Vagina (tissue), 2 donors: Measurements from ENCODE around the gene PPP1R15B.

Experiments used
- POLR2A ChIP-seq, 2 donors: fragments of 450-650 bp; IDR thresholded peaks; one replicate each; pipeline ENCODE4 v1.6.1; 2017; ENCODE audit warnings: antibody characterized with exemption in 2 of 2, mild to moderate bottlenecking in 2 of 2, moderate library complexity in 2 of 2
- POLR2AphosphoS5 ChIP-seq, 2 donors: sonication (generic); formaldehyde crosslinking; IDR thresholded peaks; one replicate each; pipeline ENCODE4 v1.9.0; 2017; ENCODE audit warnings: antibody characterized with exemption in 2 of 2, mild to moderate bottlenecking in 2 of 2, low read depth in 1 of 2; ENCODE audit not compliant: insufficient read depth in 1 of 2
- TF ChIP-seq, protein P1 (sequence below), 3 experiments: fragments of 450-650 bp in 2 of 3; fragments of 200-600 bp in 1 of 3; sonication (generic) in 1 of 3; IDR thresholded peaks; one replicate each; pipeline ENCODE4 v1.5.1; 2017 to 2019; ENCODE audit warnings: antibody characterized with exemption in 3 of 3, mild to moderate bottlenecking in 2 of 3, moderate library complexity in 2 of 3

DNA sequence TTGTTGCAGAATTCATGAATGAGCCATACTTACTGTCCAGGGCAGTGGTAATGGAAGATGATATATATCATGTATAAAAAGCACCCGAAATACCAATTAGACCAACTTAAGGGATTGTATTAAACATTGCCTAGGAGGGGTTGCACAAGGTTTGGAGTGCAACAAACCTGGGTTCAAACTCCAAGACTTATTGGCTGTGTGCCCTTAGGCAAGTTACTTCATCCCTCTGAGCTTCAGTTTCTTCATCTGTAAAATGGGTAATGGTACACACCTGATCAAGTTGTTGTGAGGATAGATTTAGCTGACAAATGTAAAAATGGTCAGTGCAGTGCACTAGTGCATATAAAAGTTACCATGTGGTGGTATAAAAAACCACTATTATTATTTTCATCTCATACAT, 9.8 kb upstream of the PPP1R15B start:
- TF ChIP-seq, protein P1, sequence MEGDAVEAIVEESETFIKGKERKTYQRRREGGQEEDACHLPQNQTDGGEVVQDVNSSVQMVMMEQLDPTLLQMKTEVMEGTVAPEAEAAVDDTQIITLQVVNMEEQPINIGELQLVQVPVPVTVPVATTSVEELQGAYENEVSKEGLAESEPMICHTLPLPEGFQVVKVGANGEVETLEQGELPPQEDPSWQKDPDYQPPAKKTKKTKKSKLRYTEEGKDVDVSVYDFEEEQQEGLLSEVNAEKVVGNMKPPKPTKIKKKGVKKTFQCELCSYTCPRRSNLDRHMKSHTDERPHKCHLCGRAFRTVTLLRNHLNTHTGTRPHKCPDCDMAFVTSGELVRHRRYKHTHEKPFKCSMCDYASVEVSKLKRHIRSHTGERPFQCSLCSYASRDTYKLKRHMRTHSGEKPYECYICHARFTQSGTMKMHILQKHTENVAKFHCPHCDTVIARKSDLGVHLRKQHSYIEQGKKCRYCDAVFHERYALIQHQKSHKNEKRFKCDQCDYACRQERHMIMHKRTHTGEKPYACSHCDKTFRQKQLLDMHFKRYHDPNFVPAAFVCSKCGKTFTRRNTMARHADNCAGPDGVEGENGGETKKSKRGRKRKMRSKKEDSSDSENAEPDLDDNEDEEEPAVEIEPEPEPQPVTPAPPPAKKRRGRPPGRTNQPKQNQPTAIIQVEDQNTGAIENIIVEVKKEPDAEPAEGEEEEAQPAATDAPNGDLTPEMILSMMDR (IDR thresholded peaks at IDR 0.05): no peak
- TF ChIP-seq POLR2AphosphoS5 (IDR thresholded peaks at IDR 0.05; ENCODE audit: insufficient read depth in 1 of 2, low read depth in 1 of 2): no peak
- no peak for TF ChIP-seq POLR2A (IDR thresholded peaks at IDR 0.05)
